COR-L47 (cell line): ENCODE results near the gene TMEM229B.

Experiments
- DNase-seq: peaks from one replicate; lab custom pipeline; 2025; lab: John Stamatoyannopoulos, UW

The TMEM229B gene

DNA sequence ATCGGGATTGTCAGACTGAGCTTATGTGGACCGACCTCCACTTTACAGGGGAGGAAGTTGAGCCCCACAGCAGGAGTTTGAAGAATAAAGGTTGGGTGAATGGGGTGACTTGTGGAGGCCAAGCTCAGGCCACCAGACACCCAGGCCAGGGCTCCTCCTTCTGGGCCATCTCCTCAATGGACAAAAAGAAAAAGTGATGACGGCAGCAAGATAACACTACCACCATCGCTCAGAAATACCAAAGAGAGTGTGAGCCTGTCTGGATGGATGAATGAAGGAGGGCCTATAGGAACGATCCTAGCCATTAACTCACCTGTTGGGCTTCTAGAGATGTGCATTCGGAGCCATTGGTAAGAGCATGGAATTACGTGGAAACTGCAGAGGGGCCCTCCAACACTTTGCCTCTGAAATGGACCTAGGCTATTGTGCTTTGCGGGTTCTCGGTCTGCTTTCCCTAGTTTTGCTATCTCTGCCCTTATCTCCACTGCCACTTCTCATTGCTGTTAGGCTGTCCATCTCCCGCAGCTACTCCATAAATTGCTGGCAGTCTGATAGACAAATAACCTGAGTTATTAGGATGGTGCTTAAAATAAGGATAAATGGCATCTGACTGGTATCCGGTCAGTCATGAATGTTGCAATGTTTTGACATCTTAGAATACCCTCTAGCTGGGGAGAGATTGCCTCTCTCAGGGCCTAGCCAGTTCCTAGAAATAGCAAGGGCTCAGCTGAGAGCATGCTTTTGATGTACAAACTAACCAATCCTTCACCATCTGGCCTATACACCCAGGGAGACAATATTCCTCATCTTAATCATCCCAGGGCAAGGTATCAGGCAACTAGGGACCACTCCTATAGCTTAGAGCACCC, 66.9 kb downstream of the TMEM229B start:
- no peak for DNase-seq
